Liver (tissue), 9 donors: Measurements from ENCODE around the gene ARHGEF9. TPM values are rescaled to one million over a fixed set of nuclear protein-coding genes. Genes with fewer than 3 reads are reported as not detected.
"Not testable (repeated sequence)": the region's sequence is repeated elsewhere in the genome, so short reads cannot be mapped to it uniquely, and the experiment has no call there.

ENCODE experiments used
- DNase-seq: peaks from one replicate; pipeline ENCODE4 v3.0.0-alpha.2; 2017; ENCODE audit warnings: low spot score
- H3K27ac ChIP-seq, 2 donors: one replicate each; pipeline ENCODE4 v1.7.0; 2013; ENCODE audit warnings: inconsistent platforms in 2 of 2, low read length in 2 of 2, control low read depth in 1 of 2, low read depth in 1 of 2, mild to moderate bottlenecking in 1 of 2
- H3K27me3 ChIP-seq, 4 donors: one replicate each; pipeline versions ENCODE4 v1.6.1 to v1.7.0; 2013; ENCODE audit warnings: low read length in 3 of 4, inconsistent platforms in 1 of 4, mild to moderate bottlenecking in 1 of 4, moderate library complexity in 1 of 4; ENCODE audit not compliant: control insufficient read depth in 4 of 4, insufficient read depth in 4 of 4
- H3K36me3 ChIP-seq, 4 donors: one replicate each; pipeline versions ENCODE4 v1.6.1 to v1.7.0; 2013; ENCODE audit warnings: low read length in 3 of 4, mild to moderate bottlenecking in 3 of 4, low read depth in 1 of 4, moderate library complexity in 1 of 4; ENCODE audit not compliant: control insufficient read depth in 4 of 4, insufficient read depth in 3 of 4
- H3K4me1 ChIP-seq, 4 donors: one replicate each; pipeline versions ENCODE4 v1.6.1 to v1.7.0; 2013; ENCODE audit warnings: low read length in 3 of 4, mild to moderate bottlenecking in 3 of 4, moderate library complexity in 1 of 4; ENCODE audit not compliant: control insufficient read depth in 4 of 4, insufficient read depth in 4 of 4
- H3K4me3 ChIP-seq, 3 donors: one replicate each; pipeline versions ENCODE4 v1.6.1 to v1.7.0; 2013; ENCODE audit warnings: low read length in 3 of 3, control low read depth in 1 of 3, low read depth in 1 of 3, mild to moderate bottlenecking in 1 of 3
- H3K9ac ChIP-seq, 2 donors: one replicate each; pipeline ENCODE4 v1.7.0; 2013; ENCODE audit warnings: low read length in 2 of 2, mild to moderate bottlenecking in 2 of 2, moderate library complexity in 2 of 2, control low read depth in 1 of 2, low read depth in 1 of 2
- H3K9me3 ChIP-seq, 4 donors: one replicate each; pipeline versions ENCODE4 v1.6.1 to v1.7.0; 2013; ENCODE audit warnings: low read length in 3 of 4; ENCODE audit not compliant: control insufficient read depth in 4 of 4
- CTCF ChIP-seq: fragments of 150-350 bp; IDR thresholded peaks from 2 replicates; pipeline ENCODE4 v1.5.1; 2017; ENCODE audit warnings: improper control_type of control experiment, low read depth, low read length; ENCODE audit not compliant: missing input control
- EGR1 ChIP-seq, 2 donors: IDR thresholded peaks; 2 replicates each; pipeline ENCODE4 v1.6.1; 2016 to 2018; ENCODE audit warnings: antibody characterized with exemption in 2 of 2, low read depth in 2 of 2
- FOXA1 ChIP-seq: IDR thresholded peaks from 2 replicates; pipeline ENCODE4 v1.6.1; 2016; ENCODE audit warnings: antibody characterized with exemption
- FOXA2 ChIP-seq: IDR thresholded peaks from 2 replicates; pipeline ENCODE4 v1.6.1; 2016; ENCODE audit warnings: antibody characterized with exemption
- GABPA ChIP-seq, 2 donors: IDR thresholded peaks in 1 of 2; conservative IDR thresholded peaks in 1 of 2; 2 replicates each; pipeline ENCODE4 v1.6.1; 2016; ENCODE audit warnings: antibody characterized with exemption in 2 of 2, mild to moderate bottlenecking in 1 of 2, moderate library complexity in 1 of 2
- HNF4A ChIP-seq, 2 donors: conservative IDR thresholded peaks; 2 replicates each; pipeline ENCODE4 v1.6.1; 2016; ENCODE audit warnings: antibody characterized with exemption in 2 of 2, mild to moderate bottlenecking in 2 of 2
- HNF4G ChIP-seq: IDR thresholded peaks from 2 replicates; pipeline ENCODE4 v1.6.1; 2016; ENCODE audit warnings: antibody characterized with exemption
- JUND ChIP-seq, 2 donors: IDR thresholded peaks; 2 replicates each; pipeline ENCODE4 v1.6.1; 2016; ENCODE audit warnings: antibody characterized with exemption in 2 of 2
- NR2F2 ChIP-seq: IDR thresholded peaks from 2 replicates; pipeline ENCODE4 v1.6.1; 2016; ENCODE audit warnings: antibody characterized with exemption
- RAD21 ChIP-seq, 2 donors: IDR thresholded peaks; 2 replicates each; pipeline ENCODE4 v1.6.1; 2016; ENCODE audit warnings: antibody characterized with exemption in 2 of 2, mild to moderate bottlenecking in 2 of 2
- REST ChIP-seq: IDR thresholded peaks from 2 replicates; pipeline ENCODE4 v1.6.1; 2016; ENCODE audit warnings: antibody characterized with exemption, mild to moderate bottlenecking
- RXRA ChIP-seq, 2 donors: IDR thresholded peaks; 2 replicates each; pipeline ENCODE4 v1.6.1; 2017 to 2018; ENCODE audit warnings: antibody characterized with exemption in 2 of 2, mild to moderate bottlenecking in 1 of 2
- YY1 ChIP-seq: IDR thresholded peaks from 2 replicates; pipeline ENCODE4 v1.6.1; 2016; ENCODE audit warnings: antibody characterized with exemption, mild to moderate bottlenecking
- ZBTB33 ChIP-seq: IDR thresholded peaks from 2 replicates; pipeline ENCODE4 v1.6.1; 2016; ENCODE audit warnings: antibody characterized with exemption
- WGBS: extraction: QIAGEN DNeasy Blood & Tissue Kit; methylation state at CpG from one replicate; pipeline ENCODE4 v1.1.7; 2013; 5-methylcytosine and 5-hydroxymethylcytosine counted together
- polyA plus RNA-seq, 2 donors: library from polyadenylated mRNA; stranded (reverse) in 1 of 2; unstranded in 1 of 2; fragments of 200-250 nt in 1 of 2; fragments of >200 nt in 1 of 2; fragmentation: Nextera tagmentation in 1 of 2; extraction: Ambion mirVana in 1 of 2; gene quantifications; one replicate each; pipeline versions ENCODE4 v1.2.1 to v1.2.3, GENCODE V29; 2013 to 2015
- total RNA-seq, 2 donors: library from RNA; depleted of rRNA; stranded (reverse); fragments of >200 nt; gene quantifications; one replicate each; pipeline ENCODE4 v1.2.3, GENCODE V29; 2014
- TF ChIP-seq, protein P1 (sequence below): IDR thresholded peaks from 2 replicates; pipeline ENCODE4 v1.6.1; 2016; ENCODE audit warnings: antibody characterized with exemption
- TF ChIP-seq, protein P2 (sequence below): IDR thresholded peaks from 2 replicates; pipeline ENCODE4 v1.6.1; 2016; ENCODE audit warnings: antibody characterized with exemption
- donor health status: healthy.
- donor health status: healthy.
- donor health status: healthy.
- donor health status: healthy.
- donor health status: healthy.

The ARHGEF9 gene
- total RNA-seq (1 to 10 TPM; 6.9 to 9.0 TPM), polyA plus RNA-seq (1 to 10 TPM; 2.1 to 5.4 TPM)

DNA sequence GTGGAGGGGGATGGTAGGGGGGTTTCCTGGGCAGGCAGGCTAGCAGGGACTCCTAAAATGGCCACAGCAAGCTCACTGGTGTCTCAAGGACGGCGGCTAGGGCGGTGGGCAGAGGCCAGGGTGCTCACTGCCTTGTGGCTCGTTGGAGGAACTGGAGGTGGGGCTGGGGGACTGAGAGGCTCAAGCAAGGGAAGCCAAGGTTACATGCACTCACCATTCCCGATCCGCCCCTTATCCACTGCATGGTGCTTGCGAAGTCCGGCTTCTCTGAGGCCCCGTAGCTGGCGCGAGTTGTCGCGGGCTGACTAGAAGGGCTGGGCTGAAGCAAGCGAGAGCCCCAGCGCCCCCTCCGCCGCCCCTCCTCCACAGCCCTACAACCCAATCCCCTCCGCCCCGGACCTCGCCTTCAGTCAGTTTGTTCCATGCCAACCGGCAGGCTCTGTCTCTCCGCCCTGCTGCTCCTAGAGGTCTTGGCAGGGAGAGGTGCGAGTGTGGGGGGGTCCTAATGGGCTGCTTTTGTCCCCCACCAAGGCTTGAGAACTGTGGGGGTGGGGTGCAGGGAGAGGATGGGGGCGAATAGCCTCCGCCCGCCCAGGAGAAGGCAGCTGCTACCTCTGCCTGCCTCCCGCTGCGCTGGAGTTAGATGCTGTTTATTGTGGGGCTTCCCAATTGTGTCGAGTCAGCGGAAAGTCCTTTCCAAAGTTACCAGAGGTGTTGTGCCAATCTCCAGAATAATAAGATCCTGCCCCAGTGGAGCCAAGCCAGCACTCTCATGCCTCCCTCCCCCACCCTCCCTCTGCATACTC, at the start of gene ARHGEF9:
Gene ARHGEF9, minus strand, starts transcription at position 313 of the 806 bp plus-strand sequence. Its CDS starts 69 bp downstream, at position 244.
- WGBS, result 5% methylated on average over 30 of the region's 30 CpGs
- Histone ChIP-seq H3K36me3 (no peaks in the 10 kb centered on the region), H3K9me3 (no peaks in the 10 kb centered on the region), H3K4me1 (peaks cover 0 to 6% (median 0%) of the 10 kb centered on the region in 4 donors), H3K4me3 (peak within 1 kb of the TSS in 2 of 3 donors; percentile 7 to 49), H3K9ac (no peak within 1 kb of the TSS), H3K27ac (no peak within 1 kb of the TSS), H3K27me3 (no peaks in the 10 kb centered on the region)
- TF ChIP-seq, protein P1, sequence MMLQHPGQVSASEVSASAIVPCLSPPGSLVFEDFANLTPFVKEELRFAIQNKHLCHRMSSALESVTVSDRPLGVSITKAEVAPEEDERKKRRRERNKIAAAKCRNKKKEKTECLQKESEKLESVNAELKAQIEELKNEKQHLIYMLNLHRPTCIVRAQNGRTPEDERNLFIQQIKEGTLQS, result no peak
- no peak for TF ChIP-seq HNF4A (conservative IDR thresholded peaks at IDR 0.05)
- no peak for TF ChIP-seq JUND (IDR thresholded peaks at IDR 0.05)
- no peak for TF ChIP-seq FOXA2
- no peak for TF ChIP-seq REST
- no peak for TF ChIP-seq EGR1 (IDR thresholded peaks at IDR 0.05; ENCODE audit: low read depth in 2 of 2)
- TF ChIP-seq YY1, result no peak
- no peak for TF ChIP-seq HNF4G
- TF ChIP-seq GABPA (IDR thresholded peaks at IDR 0.05 in 1 of 2, conservative IDR thresholded peaks at IDR 0.05 in 1 of 2), result no peak
- peak; percentile 33 for DNase-seq

DNA sequence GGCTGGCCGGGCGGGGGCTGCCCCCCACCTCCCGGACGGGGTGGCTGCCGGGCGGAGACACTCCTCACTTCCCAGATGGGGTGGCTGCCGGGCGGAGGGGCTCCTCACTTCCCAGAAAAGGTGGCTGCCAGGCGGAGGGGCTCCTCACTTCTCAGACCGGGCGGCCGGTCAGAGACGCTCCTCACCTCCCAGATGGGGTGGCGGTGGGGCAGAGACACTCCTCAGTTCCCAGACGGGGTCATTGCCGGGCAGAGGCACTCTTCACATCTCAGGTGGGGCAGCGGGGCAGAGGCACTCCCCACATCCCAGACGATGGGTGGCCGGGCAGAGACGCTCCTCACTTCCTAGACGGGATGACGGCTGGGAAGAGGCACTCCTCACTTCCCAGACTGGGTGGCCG, 40.4 kb upstream of the ARHGEF9 start:
- not testable (repeated sequence) for H3K27me3 ChIP-seq, H3K27ac ChIP-seq, H3K9me3 ChIP-seq, DNase-seq, H3K9ac ChIP-seq, H3K36me3 ChIP-seq, H3K4me3 ChIP-seq, H3K4me1 ChIP-seq
- WGBS, result 96% methylated on average over 23 of the region's 23 CpGs

DNA sequence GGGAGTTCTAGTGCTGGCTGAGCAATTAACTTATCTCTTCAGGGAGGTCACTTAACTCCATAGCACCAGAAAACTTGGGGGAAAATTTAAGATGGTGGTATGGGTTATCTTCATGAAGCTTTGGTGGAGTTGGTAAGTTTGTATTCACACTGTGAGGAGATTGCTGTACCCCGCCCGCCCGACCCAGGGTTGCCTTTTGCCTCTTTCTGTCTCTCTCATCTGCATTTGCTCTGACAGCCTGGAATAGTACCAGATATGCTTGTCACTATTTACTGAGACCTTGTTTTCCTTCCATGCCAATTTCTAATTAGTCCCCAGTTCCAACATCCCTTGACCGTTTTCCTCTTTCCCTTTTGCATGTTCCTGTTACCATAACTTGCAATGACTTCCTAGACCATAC, 33.1 kb upstream of the ARHGEF9 start:
- no peak for DNase-seq
- Histone ChIP-seq H3K4me3 (no peak overlapping the region), H3K4me1 (no peaks in the 10 kb centered on the region), H3K27me3 (no peaks in the 10 kb centered on the region), H3K36me3 (no peaks in the 10 kb centered on the region), H3K9ac (no peak overlapping the region), H3K9me3 (peaks cover 0 to 6% (median under 1%) of the 10 kb centered on the region in 4 donors), H3K27ac (no peak overlapping the region)
- 97% methylated on average over 4 of the region's 4 CpGs for WGBS
- no peak for TF ChIP-seq NR2F2
- TF ChIP-seq FOXA1, result no peak
- TF ChIP-seq HNF4A (conservative IDR thresholded peaks at IDR 0.05), result no peak
- no peak for TF ChIP-seq ZBTB33
- no peak for TF ChIP-seq GABPA (IDR thresholded peaks at IDR 0.05 in 1 of 2, conservative IDR thresholded peaks at IDR 0.05 in 1 of 2)
- TF ChIP-seq HNF4G, result no peak
- TF ChIP-seq EGR1 (IDR thresholded peaks at IDR 0.05; ENCODE audit: low read depth in 2 of 2), result no peak
- TF ChIP-seq CTCF, result no peak
- no peak for TF ChIP-seq RXRA (IDR thresholded peaks at IDR 0.05)
- no peak for TF ChIP-seq RAD21 (IDR thresholded peaks at IDR 0.05)
- TF ChIP-seq, protein P2, sequence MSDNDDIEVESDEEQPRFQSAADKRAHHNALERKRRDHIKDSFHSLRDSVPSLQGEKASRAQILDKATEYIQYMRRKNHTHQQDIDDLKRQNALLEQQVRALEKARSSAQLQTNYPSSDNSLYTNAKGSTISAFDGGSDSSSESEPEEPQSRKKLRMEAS, result no peak
- no peak for TF ChIP-seq YY1
